Measurements from ENCODE around the gene TNFRSF25. TPM values are rescaled to one million over a fixed set of nuclear protein-coding genes. Genes with fewer than 3 reads are reported as not detected.
"Not testable (repeated sequence)": the region's sequence is repeated elsewhere in the genome, so short reads cannot be mapped to it uniquely, and the experiment has no call there.

TNFRSF25 gene
- total RNA-seq, 1 donor from 2014 or later = 2.1 TPM

- peak; percentile 37 for ATAC-seq
- DNase-seq (ENCODE audit: low spot score) = no peak
Measured at GRCh38 chr1:6502000-6502891, 36.3 kb upstream of the TNFRSF25 start.

- no peak for ATAC-seq
- DNase-seq (ENCODE audit: low spot score) = no peak
Measured at GRCh38 chr1:6501279-6501813, 35.4 kb upstream of the TNFRSF25 start.

GRCh38 chr1:6500544-6501278 is 34.7 kb upstream of the TNFRSF25 start:
- ATAC-seq (no peak), DNase-seq (ENCODE audit: low spot score) (no peak)

GRCh38 chr1:6499296-6499695 is 33.3 kb upstream of the TNFRSF25 start:
- ATAC-seq = no peak
- DNase-seq (ENCODE audit: low spot score) = no peak

- ATAC-seq = no peak
- DNase-seq (ENCODE audit: low spot score) = no peak
Measured at GRCh38 chr1:6498576-6499111, 32.7 kb upstream of the TNFRSF25 start.

- DNase-seq (ENCODE audit: low spot score) (no peak), ATAC-seq (no peak)
Measured at GRCh38 chr1:6497867-6498575, 32.0 kb upstream of the TNFRSF25 start.

- DNase-seq (ENCODE audit: low spot score) (no peak), ATAC-seq (peak; percentile 72)
Measured at GRCh38 chr1:6497215-6497866, 31.4 kb upstream of the TNFRSF25 start.

- ATAC-seq = no peak
- no peak for DNase-seq (ENCODE audit: low spot score)
Measured at GRCh38 chr1:6496890-6497214, 30.9 kb upstream of the TNFRSF25 start.

- DNase-seq (ENCODE audit: low spot score) (no peak), ATAC-seq (no peak)
Measured at GRCh38 chr1:6496365-6496721, 30.4 kb upstream of the TNFRSF25 start.

GRCh38 chr1:6495540-6496364 is 29.8 kb upstream of the TNFRSF25 start:
- ATAC-seq (no peak), DNase-seq (ENCODE audit: low spot score) (no peak)

GRCh38 chr1:6495041-6495441 is 29.1 kb upstream of the TNFRSF25 start:
- DNase-seq (ENCODE audit: low spot score) (no peak), ATAC-seq (no peak)

GRCh38 chr1:6494627-6495026 is 28.7 kb upstream of the TNFRSF25 start:
- no peak for DNase-seq (ENCODE audit: low spot score)
- no peak for ATAC-seq

- ATAC-seq; DNase-seq (ENCODE audit: low spot score): not testable (repeated sequence)
Measured at GRCh38 chr1:6493834-6494223, 27.9 kb upstream of the TNFRSF25 start.

- no peak for DNase-seq (ENCODE audit: low spot score)
- ATAC-seq = no peak
Measured at GRCh38 chr1:6491966-6492365, 26.0 kb upstream of the TNFRSF25 start.

- ATAC-seq (no peak), DNase-seq (ENCODE audit: low spot score) (no peak)
Measured at GRCh38 chr1:6491480-6491962, 25.5 kb upstream of the TNFRSF25 start, which contains the start of gene PLEKHG5. Gene PLEKHG5, minus strand, starts transcription at chr1:6491667. Its CDS starts 14,096 bp downstream, at chr1:6477571.

GRCh38 chr1:6491081-6491449 is 25.1 kb upstream of the TNFRSF25 start:
- ATAC-seq (no peak), DNase-seq (ENCODE audit: low spot score) (no peak)

- DNase-seq (ENCODE audit: low spot score) (peak; percentile 72), ATAC-seq (peak; percentile 87)
Measured at GRCh38 chr1:6490181-6491080, 24.5 kb upstream of the TNFRSF25 start.

- ATAC-seq (peak; percentile 81), DNase-seq (ENCODE audit: low spot score) (peak; percentile 77)
Measured at GRCh38 chr1:6489799-6490180, 23.8 kb upstream of the TNFRSF25 start.

- ATAC-seq (no peak), DNase-seq (ENCODE audit: low spot score) (no peak)
Measured at GRCh38 chr1:6489383-6489765, 23.4 kb upstream of the TNFRSF25 start.
